H54 (cell line): ENCODE results near the gene SLC16A6.
"Not testable (repeated sequence)": the region's sequence is repeated elsewhere in the genome, so short reads cannot be mapped to it uniquely, and the experiment has no call there.

ENCODE experiments used
- DNase-seq: peaks from one replicate; pipeline ENCODE4 v3.0.0; 2011; ENCODE audit warnings: low spot score, mixed read lengths; ENCODE audit not compliant: insufficient read length
- FAIRE-seq: peaks from 3 replicates; lab custom pipeline; 2011; peaks lifted over from hg19 to GRCh38; lab: Jason Lieb, UNC
- POLR2A ChIP-seq: IDR thresholded peaks from 2 replicates; pipeline ENCODE4 v1.6.1; 2011; ENCODE audit warnings: low read depth, mild to moderate bottlenecking, low read length

The SLC16A6 gene

GRCh38 chr17:68290268-68290954, 516 bp downstream of the SLC16A6 start:
- FAIRE-seq (no peak), DNase-seq (no peak)
- no peak for TF ChIP-seq POLR2A

- TF ChIP-seq POLR2A: no peak
- DNase-seq (no peak), FAIRE-seq (no peak)
Measured at GRCh38 chr17:68289936-68290267, 1.0 kb downstream of the SLC16A6 start.

GRCh38 chr17:68289473-68289872, 1.5 kb downstream of the SLC16A6 start:
- DNase-seq (no peak), FAIRE-seq (no peak)
- TF ChIP-seq POLR2A: no peak

- DNase-seq (no peak), FAIRE-seq (no peak)
- TF ChIP-seq POLR2A: no peak
Measured at GRCh38 chr17:68288804-68289203, 2.1 kb downstream of the SLC16A6 start.

- DNase-seq (peak; percentile 50), FAIRE-seq (no peak)
- TF ChIP-seq POLR2A: no peak
Measured at GRCh38 chr17:68288375-68288774, 2.6 kb downstream of the SLC16A6 start.

GRCh38 chr17:68281965-68282364, 9.0 kb downstream of the SLC16A6 start:
- DNase-seq, FAIRE-seq: not testable (repeated sequence)

- no peak for FAIRE-seq
- DNase-seq: no peak
- no peak for TF ChIP-seq POLR2A
Measured at GRCh38 chr17:68277807-68278206, 13.1 kb downstream of the SLC16A6 start.

- not testable (repeated sequence) for DNase-seq, FAIRE-seq
Measured at GRCh38 chr17:68276339-68276738, 14.6 kb downstream of the SLC16A6 start.

GRCh38 chr17:68273722-68274121, 17.2 kb downstream of the SLC16A6 start:
- DNase-seq (no peak), FAIRE-seq (no peak)
- TF ChIP-seq POLR2A: no peak

- not testable (repeated sequence) for DNase-seq, FAIRE-seq
Measured at GRCh38 chr17:68265833-68266232, 25.1 kb downstream of the SLC16A6 start.

GRCh38 chr17:68263101-68263681, 27.7 kb downstream of the SLC16A6 start:
- FAIRE-seq: peak; percentile 98
- DNase-seq: not testable (repeated sequence)

GRCh38 chr17:68262467-68262866, 28.5 kb downstream of the SLC16A6 start:
- DNase-seq, FAIRE-seq: not testable (repeated sequence)

- DNase-seq (no peak), FAIRE-seq (no peak)
- TF ChIP-seq POLR2A: no peak
Measured at GRCh38 chr17:68260051-68260762, 30.7 kb downstream of the SLC16A6 start.

- DNase-seq, FAIRE-seq: not testable (repeated sequence)
Measured at GRCh38 chr17:68259648-68259951, 31.3 kb downstream of the SLC16A6 start.

GRCh38 chr17:68258890-68259647, 31.9 kb downstream of the SLC16A6 start:
- not testable (repeated sequence) for DNase-seq, FAIRE-seq
